IMR-90 (cell line): Measurements from ENCODE around the gene DNAJC13. TPM values are rescaled to one million over a fixed set of nuclear protein-coding genes. Genes with fewer than 3 reads are reported as not detected.

Source experiments
- ATAC-seq: fragments of 200-7000 bp; cut with Tn5 transposase; 2 replicates; pipeline ENCODE4 v1.9.1; 2020; ENCODE audit warnings: low read depth, mild to moderate bottlenecking, moderate library complexity
- BruUV-seq: library from RNA; stranded (reverse); fragments of 400-500 nt; replicated peaks from 2 replicates; lab custom pipeline; 2021; lab: Mats Ljungman, UMichigan
- CTCF ChIA-PET: fragments of 300-600 bp; formaldehyde crosslinking; extraction: SDS; loops from one replicate; lab custom pipeline; 2021; ENCODE audit warnings: antibody characterized with exemption; lab: Yijun Ruan, JAX
- POLR2A ChIA-PET: fragments of 300-600 bp; sonication (Branson Sonifier 250); formaldehyde crosslinking; loops from one replicate; lab custom pipeline; 2022; ENCODE audit warnings: antibody characterized with exemption; ENCODE audit not compliant: unreplicated experiment; lab: Charles Lee
- DNase-seq: peaks from one replicate; pipeline ENCODE4 v3.0.0; 2013
- H2AFZ ChIP-seq: replicated peaks from 2 replicates; pipeline ENCODE3; 2013; ENCODE audit warnings: low read length, mild to moderate bottlenecking; ENCODE audit not compliant: poor library complexity
- H2AK5ac ChIP-seq: 2 replicates; pipeline ENCODE4 v1.6.1; 2013; ENCODE audit warnings: low read depth, low read length, inconsistent platforms
- H2AK9ac ChIP-seq: replicated peaks from 2 replicates; pipeline ENCODE3; 2013; ENCODE audit warnings: mild to moderate bottlenecking, low read depth, low read length, moderate library complexity; ENCODE audit not compliant: poor library complexity
- H2BK120ac ChIP-seq: 2 replicates; pipeline ENCODE4 v1.6.1; 2013; ENCODE audit warnings: low read depth, low read length, inconsistent platforms
- H2BK15ac ChIP-seq: 3 replicates; pipeline ENCODE4 v1.6.1; 2013; ENCODE audit warnings: low read depth, low read length, inconsistent platforms
- H2BK20ac ChIP-seq: 2 replicates; pipeline ENCODE4 v1.6.1; 2013; ENCODE audit warnings: low read depth, mild to moderate bottlenecking, inconsistent platforms, low read length, moderate library complexity
- H2BK5ac ChIP-seq: 2 replicates; pipeline ENCODE4 v1.6.1; 2013; ENCODE audit warnings: mild to moderate bottlenecking, low read depth, low read length, inconsistent platforms; ENCODE audit not compliant: poor library complexity, severe bottlenecking
- H3K14ac ChIP-seq: replicated peaks from 2 replicates; pipeline ENCODE4 v1.6.1; 2013; ENCODE audit warnings: low read depth, low read length, inconsistent platforms
- H3K18ac ChIP-seq: 2 replicates; pipeline ENCODE4 v1.6.1; 2013; ENCODE audit warnings: low read depth, low read length, control low read depth
- H3K23ac ChIP-seq: 2 replicates; pipeline ENCODE4 v1.6.1; 2013; ENCODE audit warnings: low read depth, low read length, inconsistent platforms
- H3K27ac ChIP-seq: 2 replicates; pipeline ENCODE4 v1.5.1; 2013; ENCODE audit warnings: mild to moderate bottlenecking, control low read depth, low read length; ENCODE audit not compliant: insufficient read depth
- H3K27me3 ChIP-seq: 2 replicates; pipeline ENCODE4 v1.6.1; 2013; ENCODE audit warnings: low read length; ENCODE audit not compliant: control insufficient read depth, insufficient read depth
- H3K36me3 ChIP-seq: 2 replicates; pipeline ENCODE4 v1.6.1; 2013; ENCODE audit warnings: low read length, mixed read lengths; ENCODE audit not compliant: control insufficient read depth, insufficient read depth
- H3K4ac ChIP-seq: 2 replicates; pipeline ENCODE4 v1.6.1; 2013; ENCODE audit warnings: low read depth, low read length, inconsistent platforms
- H3K4me1 ChIP-seq: 2 replicates; pipeline ENCODE4 v1.6.1; 2013; ENCODE audit warnings: low read length, mixed read lengths; ENCODE audit not compliant: control insufficient read depth, insufficient read depth
- H3K4me2 ChIP-seq: 2 replicates; pipeline ENCODE4 v1.6.1; 2013; ENCODE audit warnings: low read depth, mild to moderate bottlenecking, control low read depth, low read length, moderate library complexity
- H3K4me3 ChIP-seq: 2 replicates; pipeline ENCODE4 v1.5.1; 2013; ENCODE audit warnings: low read depth, mild to moderate bottlenecking, control low read depth, low read length, moderate library complexity; ENCODE audit not compliant: insufficient read depth
- H3K56ac ChIP-seq: 2 replicates; pipeline ENCODE4 v1.6.1; 2013; ENCODE audit warnings: low read length, inconsistent platforms; ENCODE audit not compliant: insufficient read depth; ENCODE audit errors: extremely low read depth
- H3K79me1 ChIP-seq, 2 experiments: 2 replicates each; pipeline ENCODE4 v1.6.1; 2013; ENCODE audit warnings: low read length in 2 of 2, inconsistent platforms in 1 of 2, low read depth in 1 of 2
- H3K9ac ChIP-seq: 2 replicates; pipeline ENCODE4 v1.6.1; 2013; ENCODE audit warnings: low read depth, low read length, control low read depth
- H3K9me1 ChIP-seq: 2 replicates; pipeline ENCODE4 v1.6.1; 2013; ENCODE audit warnings: low read length, inconsistent platforms; ENCODE audit not compliant: insufficient read depth
- H3K9me3 ChIP-seq: 2 replicates; pipeline ENCODE4 v1.6.1; 2013; ENCODE audit warnings: low read length; ENCODE audit not compliant: control insufficient read depth, insufficient read depth
- H4K20me1 ChIP-seq: 2 replicates; pipeline ENCODE4 v1.6.1; 2013; ENCODE audit warnings: low read length, inconsistent platforms; ENCODE audit not compliant: insufficient read depth
- H4K5ac ChIP-seq: 2 replicates; pipeline ENCODE4 v1.6.1; 2013; ENCODE audit warnings: mild to moderate bottlenecking, low read depth, low read length, control low read depth
- H4K8ac ChIP-seq, 2 experiments: 2 replicates each; pipeline ENCODE4 v1.6.1; 2013; ENCODE audit warnings: low read depth in 2 of 2, low read length in 2 of 2, control low read depth in 1 of 2, inconsistent platforms in 1 of 2
- H4K91ac ChIP-seq: 2 replicates; pipeline ENCODE4 v1.6.1; 2013; ENCODE audit warnings: low read depth, low read length, inconsistent platforms; ENCODE audit not compliant: insufficient read depth
- CTCF ChIP-seq: conservative IDR thresholded peaks from 2 replicates; pipeline ENCODE4 v1.5.1; 2012; ENCODE audit warnings: mild to moderate bottlenecking, low read depth, low read length, improper control_type of control experiment
- MXI1 ChIP-seq: IDR thresholded peaks from 2 replicates; pipeline ENCODE4 v1.6.1; 2012; ENCODE audit warnings: low read depth, mild to moderate bottlenecking, low read length, moderate library complexity, borderline replicate concordance
- POLR2A ChIP-seq: IDR thresholded peaks from 2 replicates; pipeline ENCODE4 v1.6.1; 2012; ENCODE audit warnings: mild to moderate bottlenecking, low read depth, low read length
- RFX5 ChIP-seq: IDR thresholded peaks from 2 replicates; pipeline ENCODE4 v1.8.0; 2012; ENCODE audit warnings: low read depth, mild to moderate bottlenecking, low read length, moderate library complexity
- USF2 ChIP-seq: fragments of 150-350 bp; IDR thresholded peaks from 2 replicates; pipeline ENCODE4 v1.6.1; 2017; ENCODE audit warnings: mild to moderate bottlenecking, antibody characterized with exemption, low read length, low read depth
- whole genome bisulfite sequencing, 2 experiments: methylation state at CpG; one replicate each; pipeline versions ENCODE4 v1.1.5 to v1.1.7; 2013; ENCODE audit warnings: missing lambda C conversion rate in 2 of 2; ENCODE audit not compliant: insufficient read length in 1 of 2; ENCODE audit errors: extremely low coverage in 2 of 2; 5-methylcytosine and 5-hydroxymethylcytosine counted together
- dilution Hi-C: fragments of 300-500 bp; cut with HindIII; formaldehyde crosslinking; loops from one replicate; pipeline ENCODE4 v1.14.3; 2018; ENCODE audit warnings: low sequenced_read_pairs; ENCODE audit not compliant: unreplicated experiment
- in situ Hi-C: fragments of 300-500 bp; cut with MboI; formaldehyde crosslinking; loops from 3 replicates; pipeline ENCODE4 v1.14.3; 2019; ENCODE audit warnings: low sequenced_read_pairs, inconsistent platforms, mixed read lengths
- intact Hi-C: fragments of 100-400 bp; cut with micrococcal nuclease; formaldehyde crosslinking; loops from 2 replicates; pipeline ENCODE4 v1.10.0; 2022
- polyA plus RNA-seq, 3 experiments: library from polyadenylated mRNA; depleted of rRNA; stranded (reverse); fragments of >200 nt; gene quantifications; 2 replicates each; pipeline ENCODE4 v1.2.3, GENCODE V29; 2012; ENCODE audit warnings: low replicate concordance in 1 of 3
- total RNA-seq: library from RNA; depleted of rRNA; stranded (reverse); fragments of >200 nt; gene quantifications from 2 replicates; pipeline ENCODE4 v1.2.3, GENCODE V29; 2012

DNAJC13 gene
- total and polyA plus RNA-seq, 2 of the 4 experiments (the other 2 are of a cell fraction): 16.4 to 48.6 TPM

GRCh38 chr3:132549890-132550578 is 132.7 kb downstream of the DNAJC13 start (continued):
- TF ChIP-seq RFX5: no peak

- Histone ChIP-seq H2AK5ac (peak overlapping the region; percentile 47), H3K79me1 (no peaks in the 10 kb centered on the region), H2BK120ac (peak overlapping the region; percentile 30), H3K14ac (peak overlapping the region; percentile 38; the same call in 1 of the 2 replicates), H4K20me1 (no peaks in the 10 kb centered on the region), H4K91ac (peak overlapping the region; percentile 11; the same call in 1 of the 2 replicates), H3K23ac (peak overlapping the region; percentile 45; the same call in 1 of the 2 replicates), H3K27ac (no peak overlapping the region), H3K27me3 (no peaks in the 10 kb centered on the region), H4K8ac (peak overlapping the region in 1 of 2 experiments; percentile 67; a peak in 1 of 4 replicates), H3K9me1 (peaks cover 13% of the 10 kb centered on the region), H3K4ac (peak overlapping the region; percentile 51), H3K4me3 (no peak overlapping the region), H4K5ac (peak overlapping the region; percentile 55), H3K4me2 (no peak overlapping the region), H2BK5ac (no peak overlapping the region), H3K18ac (peak overlapping the region; percentile 56; the same call in 1 of the 2 replicates), H3K9ac (no peak overlapping the region), H3K36me3 (no peaks in the 10 kb centered on the region), H2BK20ac (peak overlapping the region; percentile 72; the same call in 1 of the 2 replicates), H2AFZ (no peak overlapping the region), H3K56ac (no peak overlapping the region), H2BK15ac (peak overlapping the region; percentile 62; the same call in 2 of the 3 replicates), H2AK9ac (peak overlapping the region; percentile 53), H3K9me3 (no peaks in the 10 kb centered on the region), H3K4me1 (peaks cover 14% of the 10 kb centered on the region)
- POLR2A ChIA-PET: no interaction called here
- dilution Hi-C loops: no loop called here
- CTCF ChIA-PET: interaction anchor here (0.9 kb wide), 1 partner anchor 15 kb away, joined by 3 read pairs; no protein-coding TSS in a partner anchor
- peak; percentile 26 for DNase-seq
- TF ChIP-seq CTCF (no peak), USF2 (no peak), MXI1 (no peak), RFX5 (no peak), POLR2A (no peak)
- no peak for ATAC-seq
- in situ Hi-C loops: no loop called here
- BruUV-seq: no TSS peak
- WGBS, 2 experiments: no CpG with 5 or more reads among the region's 3 CpGs
- intact Hi-C loops: no loop called here
Observed at GRCh38 chr3:132550579-132551305, 133.4 kb downstream of the DNAJC13 start.
